GM12878 (cell line): Measurements from ENCODE around the gene SP8. TPM values are rescaled to one million over a fixed set of nuclear protein-coding genes. Genes with fewer than 3 reads are reported as not detected.

Experiments used
- ATAC-seq: fragments of 200-7000 bp; cut with Tn5 transposase; 3 replicates; pipeline ENCODE4 v1.9.1; 2020; ENCODE audit warnings: mild to moderate bottlenecking, moderate library complexity
- BruUV-seq: library from RNA; stranded (reverse); fragments of 400-500 nt; replicated peaks from 2 replicates; lab custom pipeline; 2021; lab: Mats Ljungman, UMichigan
- CTCF ChIA-PET: fragments of 300-600 bp; sonication (Branson Sonifier 250); formaldehyde crosslinking; extraction: SDS; loops from one replicate; lab custom pipeline; 2021; ENCODE audit warnings: inconsistent platforms; lab: Yijun Ruan, JAX
- POLR2A ChIA-PET: fragments of 350-600 bp; formaldehyde crosslinking; extraction: SDS; loops from one replicate; lab custom pipeline; 2021; ENCODE audit warnings: inconsistent platforms; lab: Charles Lee
- RAD21 ChIA-PET: fragments of 300-600 bp; sonication (Branson Sonifier 250); formaldehyde crosslinking; loops from one replicate; lab custom pipeline; 2023; ENCODE audit warnings: antibody characterized with exemption; ENCODE audit not compliant: unreplicated experiment; lab: Charles Lee
- SMC1A ChIA-PET: fragments of 300-600 bp; sonication (Branson Sonifier 250); formaldehyde crosslinking; loops from one replicate; lab custom pipeline; 2023; ENCODE audit not compliant: unreplicated experiment, uncharacterized antibody; lab: Charles Lee
- DNase-seq: peaks from one replicate; pipeline ENCODE4 v3.0.0-alpha.2; 2011; ENCODE audit warnings: low read depth, low spot score
- FAIRE-seq: peaks from 3 replicates; lab custom pipeline; 2011; peaks lifted over from hg19 to GRCh38; lab: Jason Lieb, UNC
- H2AFZ ChIP-seq: 2 replicates; pipeline ENCODE4 v1.6.0; 2011; ENCODE audit warnings: low read depth, low read length, control low read depth; ENCODE audit not compliant: control insufficient read depth
- H3K27ac ChIP-seq: 2 replicates; pipeline ENCODE4 v1.5.1; 2011; ENCODE audit warnings: control low read depth; ENCODE audit not compliant: control insufficient read depth, insufficient read depth
- H3K27me3 ChIP-seq, 2 experiments: replicated peaks in 1 of 2; 2 replicates each; pipeline versions ENCODE4 v1.6.0 to v1.6.1; 2011; ENCODE audit warnings: low read length in 1 of 2; ENCODE audit not compliant: control insufficient read depth in 2 of 2, insufficient read depth in 2 of 2
- H3K36me3 ChIP-seq, 2 experiments: 2 replicates each; pipeline ENCODE4 v1.5.1; 2011; ENCODE audit warnings: low read length in 1 of 2; ENCODE audit not compliant: control insufficient read depth in 2 of 2, insufficient read depth in 2 of 2
- H3K4me1 ChIP-seq: 2 replicates; pipeline ENCODE4 v1.6.1; 2011; ENCODE audit warnings: mild to moderate bottlenecking, low read length, moderate library complexity, mixed read lengths; ENCODE audit not compliant: control insufficient read depth, insufficient read depth
- H3K4me2 ChIP-seq: 2 replicates; pipeline ENCODE4 v1.6.0; 2011; ENCODE audit warnings: control low read depth; ENCODE audit not compliant: control insufficient read depth, insufficient read depth
- H3K4me3 ChIP-seq: fragments of 200-600 bp; sonication (generic); 2 replicates; pipeline ENCODE4 v1.5.1; 2016
- H3K79me2 ChIP-seq: 2 replicates; pipeline ENCODE4 v1.6.0; 2011; ENCODE audit warnings: low read length; ENCODE audit not compliant: control insufficient read depth, insufficient read depth
- H3K9ac ChIP-seq: 2 replicates; pipeline ENCODE4 v1.8.0; 2011; ENCODE audit warnings: low read length, control low read depth, mixed read lengths; ENCODE audit not compliant: control insufficient read depth, insufficient read depth
- H3K9me3 ChIP-seq: replicated peaks from 3 replicates; pipeline ENCODE4 v1.5.1; 2011; ENCODE audit warnings: mild to moderate bottlenecking, low read length; ENCODE audit not compliant: control insufficient read depth, insufficient read depth
- H4K20me1 ChIP-seq: 2 replicates; pipeline ENCODE4 v1.6.0; 2011; ENCODE audit not compliant: control insufficient read depth, insufficient read depth
- BACH1 ChIP-seq: fragments of 450-650 bp; IDR thresholded peaks from 2 replicates; pipeline ENCODE4 v1.6.1; 2017; ENCODE audit warnings: mild to moderate bottlenecking, borderline replicate concordance
- BHLHE40 ChIP-seq, 2 experiments: fragments of 450-650 bp in 1 of 2; IDR thresholded peaks; 2 replicates each; pipeline ENCODE4 v1.6.1; 2011 to 2017; ENCODE audit warnings: low read depth in 2 of 2, borderline replicate concordance in 1 of 2, improper control_type of control experiment in 1 of 2, low read length in 1 of 2, mild to moderate bottlenecking in 1 of 2
- CHD4 ChIP-seq: fragments of 200-600 bp; sonication (generic); IDR thresholded peaks from 2 replicates; pipeline ENCODE4 v1.6.1; 2016; ENCODE audit warnings: mild to moderate bottlenecking
- E2F8 ChIP-seq: fragments of 450-650 bp; IDR thresholded peaks from 2 replicates; pipeline ENCODE4 v1.6.1; 2018; ENCODE audit warnings: mild to moderate bottlenecking, low read depth, moderate library complexity; ENCODE audit not compliant: partially characterized antibody
- FOXM1 ChIP-seq: IDR thresholded peaks from 2 replicates; pipeline ENCODE4 v1.6.1; 2012; ENCODE audit warnings: low read depth, mild to moderate bottlenecking, inconsistent platforms, low read length, moderate library complexity
- HDGF ChIP-seq: fragments of 450-650 bp; IDR thresholded peaks from 2 replicates; pipeline ENCODE4 v1.6.1; 2016; ENCODE audit warnings: antibody characterized with exemption
- IRF4 ChIP-seq: IDR thresholded peaks from 2 replicates; pipeline ENCODE4 v1.6.1; 2011; ENCODE audit warnings: low read depth, low read length
- KAT2A ChIP-seq: conservative IDR thresholded peaks from 2 replicates; pipeline ENCODE4 v1.6.1; 2011; ENCODE audit warnings: low read depth, low read length; ENCODE audit not compliant: control insufficient read depth
- NR2C1 ChIP-seq: fragments of 450-650 bp; IDR thresholded peaks from 2 replicates; pipeline ENCODE4 v1.6.1; 2017; ENCODE audit warnings: antibody characterized with exemption, mild to moderate bottlenecking, moderate library complexity
- PAX8 ChIP-seq: fragments of 450-650 bp; IDR thresholded peaks from 2 replicates; pipeline ENCODE4 v1.6.1; 2017; ENCODE audit warnings: mild to moderate bottlenecking, moderate library complexity
- RB1 ChIP-seq: fragments of 450-650 bp; formaldehyde crosslinking; IDR thresholded peaks from 2 replicates; pipeline ENCODE4 v1.6.1; 2017; ENCODE audit warnings: mild to moderate bottlenecking, borderline replicate concordance
- RELA ChIP-seq: fragments of 450-650 bp; IDR thresholded peaks from 2 replicates; pipeline ENCODE4 v1.8.0; 2014; ENCODE audit warnings: borderline replicate concordance; ENCODE audit not compliant: partially characterized antibody
- RELB ChIP-seq: fragments of 450-650 bp; IDR thresholded peaks from 2 replicates; pipeline ENCODE4 v1.6.1; 2017; ENCODE audit warnings: low read depth, mild to moderate bottlenecking, moderate library complexity
- SKIL ChIP-seq: fragments of 450-650 bp; IDR thresholded peaks from 2 replicates; pipeline ENCODE4 v1.6.1; 2017; ENCODE audit warnings: mild to moderate bottlenecking, low read depth, inconsistent platforms; ENCODE audit not compliant: poor library complexity, severe bottlenecking
- SMAD5 ChIP-seq: IDR thresholded peaks from 2 replicates; pipeline ENCODE4 v1.6.1; 2016; ENCODE audit warnings: antibody characterized with exemption, low read depth
- WGBS: methylation state at CpG from one replicate; pipeline ENCODE4 v1.1.6; 2016; ENCODE audit warnings: low lambda C conversion rate; ENCODE audit not compliant: insufficient replicate concordance, insufficient coverage; ENCODE audit errors: missing lambda C conversion rate; 5-methylcytosine and 5-hydroxymethylcytosine counted together
- in situ Hi-C: fragments of 300-500 bp; cut with MboI; formaldehyde crosslinking; loops from 9 replicates; pipeline ENCODE4 v1.14.3; 2018; ENCODE audit warnings: mixed read lengths
- intact Hi-C: fragments of 100-400 bp; cut with micrococcal nuclease; formaldehyde crosslinking; loops from one replicate; pipeline ENCODE4 v1.14.2; 2022; ENCODE audit not compliant: unreplicated experiment
- polyA plus RNA-seq, 11 experiments: library from polyadenylated mRNA; depleted of rRNA in 4 of 11; unstranded in 6 of 11; stranded (reverse) in 5 of 11; fragments of >200 nt; fragmentation: Nextera tagmentation in 4 of 11; fragmentation: Illumina TruSeq in 1 of 11; extraction: Ambion mirVana in 4 of 11; extraction: Trizol in 1 of 11; gene quantifications; 1 replicate in 1 of 11; 2 replicates in 10 of 11; pipeline versions ENCODE4 v1.2.1 to v1.2.3, GENCODE V29; 2011 to 2016; ENCODE audit warnings: inconsistent platforms in 2 of 11, missing spikeins in 2 of 11, low read depth in 1 of 11
- total RNA-seq, 4 experiments: library from RNA; depleted of rRNA in 3 of 4; stranded (reverse); fragments of >200 nt in 3 of 4; fragmentation: Illumina TruSeq in 1 of 4; extraction: Trizol in 1 of 4; gene quantifications; 2 replicates each; pipeline versions ENCODE4 v1.2.1 to v1.2.3, GENCODE V29; 2013 to 2021

Gene SP8
- total and polyA plus RNA-seq, 10 of the 15 experiments (the other 5 are each of a cell fraction or from before 2014, with no cell fraction given), result not detected

- no peaks in the 10 kb centered on the region for H3K27me3 ChIP-seq
- POLR2A ChIA-PET, result no interaction called here
- RAD21 ChIA-PET, result no interaction called here
- CTCF ChIA-PET, result no interaction called here
- in situ Hi-C loops (no loop called here), intact Hi-C loops (no loop called here)
- FAIRE-seq, result no peak
- WGBS, result 14% methylated on average over 5 of the region's 5 CpGs
- H4K20me1 ChIP-seq, result no peaks in the 10 kb centered on the region
- H3K9ac ChIP-seq, result no peak overlapping the region
- no peaks in the 10 kb centered on the region for H3K79me2 ChIP-seq
- H3K4me3 ChIP-seq, result no peak overlapping the region
- no peak for DNase-seq
- H3K36me3 ChIP-seq, result no peaks in the 10 kb centered on the region
- peak overlapping the region; percentile 26; the same call in 1 of the 2 replicates for H2AFZ ChIP-seq
- H3K4me1 ChIP-seq, result no peaks in the 10 kb centered on the region
- H3K27ac ChIP-seq, result no peak overlapping the region
- H3K9me3 ChIP-seq, result no peaks in the 10 kb centered on the region
- peak; percentile 81 for ATAC-seq
- SMC1A ChIA-PET, result interaction anchor here (0.6 to 1.2 kb wide), 2 partner anchors 11 to 449 kb away, joined by 3 read pairs; no protein-coding TSS in a partner anchor
- no peak overlapping the region for H3K4me2 ChIP-seq
- BruUV-seq, result no TSS peak
- TF ChIP-seq HDGF, result no peak
- TF ChIP-seq CHD4, result no peak
- TF ChIP-seq SMAD5, result no peak
- no peak for TF ChIP-seq BACH1
- TF ChIP-seq BHLHE40 (IDR thresholded peaks at IDR 0.05; ENCODE audit: borderline replicate concordance in 1 of 2, low read depth in 2 of 2, low read length in 1 of 2), result no peak; a peak in 1 of 4 replicates
- no peak for TF ChIP-seq IRF4
- no peak for TF ChIP-seq RELB
- no peak for TF ChIP-seq RELA
- no peak for TF ChIP-seq NR2C1
- no peak for TF ChIP-seq RB1
- TF ChIP-seq KAT2A, result no peak
- TF ChIP-seq SKIL, result no peak
- TF ChIP-seq E2F8, result no peak
- no peak for TF ChIP-seq PAX8
- no peak for TF ChIP-seq FOXM1
Measured at GRCh38 chr7:20737840-20738448, 48.7 kb downstream of the SP8 start.
